ENCODE data around the gene UPK1B. TPM values are rescaled to one million over a fixed set of nuclear protein-coding genes. Genes with fewer than 3 reads are reported as not detected.
"Not testable (repeated sequence)": the region's sequence is repeated elsewhere in the genome, so short reads cannot be mapped to it uniquely, and the experiment has no call there.

The UPK1B gene
- total RNA-seq, 1 donor from 2014 or later, result 0.98 TPM

- peak; percentile 97 for ATAC-seq
- intact Hi-C loops (cut with DNase I), result no loop called here
- peak; percentile 93 for DNase-seq (ENCODE audit: low spot score)
These were observed 67.4 kb downstream of the UPK1B start, which contains the start of gene B4GALT4 for GRCh38 chr3:119240591-119241434. Gene B4GALT4, minus strand, starts transcription at chr3:119240878. Its CDS starts 10,779 bp downstream, at chr3:119230099.

DNA sequence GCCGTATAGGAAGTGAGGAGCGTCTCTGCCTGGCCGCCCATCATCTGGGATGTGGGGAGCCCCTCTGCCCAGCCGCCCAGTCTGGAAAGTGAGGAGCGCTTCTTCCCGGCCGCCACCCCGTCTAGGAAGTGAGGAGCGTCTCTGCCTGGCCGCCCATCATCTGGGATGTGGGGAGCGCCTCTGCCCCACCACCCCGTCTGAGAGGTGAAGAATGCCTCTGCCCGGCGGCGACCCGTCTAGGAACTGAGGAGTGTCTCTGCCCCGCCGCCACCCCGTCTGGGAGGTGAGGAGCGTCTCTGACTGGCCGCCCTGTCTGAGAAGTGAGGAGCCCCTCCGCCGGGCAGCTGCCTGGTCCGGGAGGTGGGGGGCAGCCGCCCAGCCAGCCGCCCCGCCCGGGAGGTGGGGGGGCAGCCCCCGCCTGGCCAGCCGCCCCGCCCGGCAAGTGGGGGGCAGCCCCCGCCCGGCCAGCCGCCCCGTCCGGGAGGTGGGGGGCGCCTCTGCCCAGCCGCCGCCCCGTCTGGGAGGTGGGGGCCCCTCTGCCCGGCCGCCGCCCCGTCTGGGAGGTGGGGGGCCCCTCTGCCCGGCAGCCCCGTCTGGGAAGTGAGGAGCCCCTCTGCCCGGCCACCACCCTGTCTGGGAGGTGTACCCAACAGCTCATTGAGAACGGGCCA lies 69.1 kb downstream of the UPK1B start:
- ATAC-seq; intact Hi-C loops (cut with DNase I); DNase-seq (ENCODE audit: low spot score): not testable (repeated sequence)

DNA sequence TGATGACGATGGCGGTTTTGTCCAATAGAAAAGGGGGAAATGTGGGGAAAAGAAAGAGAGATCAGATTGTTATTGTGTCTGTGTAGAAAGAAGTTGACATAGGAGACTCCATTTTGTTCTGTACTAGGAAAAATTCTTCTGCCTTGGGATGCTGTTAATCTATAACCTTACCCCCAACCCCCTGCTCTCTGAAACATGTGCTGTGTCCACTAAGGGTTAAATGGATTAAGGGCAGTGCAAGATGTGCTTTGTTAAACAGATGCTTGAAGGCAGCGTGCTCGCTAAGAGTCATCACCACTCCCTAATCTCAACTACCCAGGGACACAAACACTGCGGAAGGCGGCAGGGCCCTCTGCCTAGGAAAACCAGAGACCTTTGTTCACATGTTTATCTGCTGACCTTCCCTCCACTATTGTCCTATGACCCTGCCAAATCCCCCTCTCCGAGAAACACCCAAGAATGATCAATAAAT lies 69.7 kb downstream of the UPK1B start:
- intact Hi-C loops (cut with DNase I); ATAC-seq; DNase-seq (ENCODE audit: low spot score): not testable (repeated sequence)

DNA sequence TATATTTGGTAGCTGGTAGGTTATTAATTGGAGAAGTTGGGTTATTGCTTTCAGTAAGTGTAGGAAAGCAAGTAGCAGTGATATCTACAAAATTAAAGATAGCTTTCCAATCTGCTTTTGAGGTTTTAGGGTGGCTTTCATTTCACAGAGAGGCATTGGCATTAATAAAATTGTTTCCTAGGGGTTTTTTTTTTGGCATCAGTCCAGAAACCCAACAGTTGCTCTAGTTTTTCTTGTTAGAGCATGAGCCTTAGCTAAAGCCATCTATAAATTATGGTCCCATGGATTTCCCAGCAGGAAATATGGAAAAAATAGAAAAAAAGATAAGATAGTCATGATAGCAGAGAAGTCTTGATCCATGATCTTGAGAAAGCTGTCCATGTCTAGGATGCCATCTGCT lies 70.3 kb downstream of the UPK1B start:
- intact Hi-C loops (cut with DNase I), result no loop called here
- DNase-seq (ENCODE audit: low spot score), result no peak
- ATAC-seq, result no peak

- intact Hi-C loops (cut with DNase I), result no loop called here
- no peak for ATAC-seq
- DNase-seq (ENCODE audit: low spot score), result no peak
These were observed 72.4 kb downstream of the UPK1B start for GRCh38 chr3:119245778-119246177.

Other genes with a start within 250 kb of the UPK1B start
- 19.8 TPM for gene IGSF11, start 138.8 kb upstream of the UPK1B start, total RNA-seq
- gene TEX55, start 27.4 kb upstream of the UPK1B start, total RNA-seq, result not detected
- gene B4GALT4, start 67.3 kb downstream of the UPK1B start, total RNA-seq, result 26.7 TPM
- 85.6 TPM for gene ARHGAP31, start 120.8 kb downstream of the UPK1B start, total RNA-seq

All from sciatic nerve (tissue), 2 donors.